IPS-NIHi7 (cell line): ENCODE measurements around the gene TULP3.

Experiments
- DNase-seq: peaks from one replicate; pipeline ENCODE4 v3.0.0; 2012; ENCODE audit warnings: mixed read lengths; ENCODE audit errors: extremely low spot score

The TULP3 gene

GRCh38 chr12:2925322-2925995 is 34.8 kb downstream of the TULP3 start:
- DNase-seq: no peak

GRCh38 chr12:2930865-2931264 is 40.2 kb downstream of the TULP3 start:
- no peak for DNase-seq

GRCh38 chr12:2933586-2933985 is 42.9 kb downstream of the TULP3 start:
- DNase-seq: no peak

GRCh38 chr12:2934371-2934770 is 43.7 kb downstream of the TULP3 start:
- no peak for DNase-seq

- no peak for DNase-seq
Observed at GRCh38 chr12:2936301-2936700, 45.6 kb downstream of the TULP3 start.

- no peak for DNase-seq
Observed at GRCh38 chr12:2937500-2937899, 46.8 kb downstream of the TULP3 start.

- no peak for DNase-seq
Observed at GRCh38 chr12:2939191-2939590, 48.5 kb downstream of the TULP3 start.

GRCh38 chr12:2940564-2940963 is 49.9 kb downstream of the TULP3 start:
- DNase-seq: no peak

GRCh38 chr12:2941524-2941923 is 50.8 kb downstream of the TULP3 start:
- DNase-seq: no peak

GRCh38 chr12:2944401-2945047 is 53.8 kb downstream of the TULP3 start:
- DNase-seq: peak; percentile 91

GRCh38 chr12:2949411-2949810 is 58.7 kb downstream of the TULP3 start:
- DNase-seq: peak; percentile 4

GRCh38 chr12:2955888-2956287 is 65.2 kb downstream of the TULP3 start:
- no peak for DNase-seq

GRCh38 chr12:2957816-2958431 is 67.2 kb downstream of the TULP3 start:
- no peak for DNase-seq

- DNase-seq: no peak
Observed at GRCh38 chr12:2958432-2959191, 67.9 kb downstream of the TULP3 start.

- DNase-seq: peak; percentile 94
Observed at GRCh38 chr12:2959192-2959504, 68.5 kb downstream of the TULP3 start, which contains the start of gene TEAD4. Gene TEAD4, plus strand, starts transcription at chr12:2959397.

- peak; percentile 43 for DNase-seq
Observed at GRCh38 chr12:2959505-2960389, 69.1 kb downstream of the TULP3 start.

GRCh38 chr12:2960390-2960956 is 69.8 kb downstream of the TULP3 start:
- no peak for DNase-seq

GRCh38 chr12:2960996-2961616 is 70.4 kb downstream of the TULP3 start:
- no peak for DNase-seq

- no peak for DNase-seq
Observed at GRCh38 chr12:2961705-2962104, 71.0 kb downstream of the TULP3 start.

GRCh38 chr12:2963154-2963759 is 72.6 kb downstream of the TULP3 start:
- DNase-seq: peak; percentile 36
